Nephron progenitor cell (in vitro differentiated cells): Measurements from ENCODE around the gene PADI4.

Experiments
- DNase-seq: peaks from one replicate; pipeline ENCODE4 v3.0.0; 2021
- H3K27ac Mint-ChIP-seq: 2 replicates; pipeline ENCODE4 v1.8.0; 2021; ENCODE audit warnings: mild to moderate bottlenecking, moderate library complexity, mixed read lengths
- H3K27me3 Mint-ChIP-seq: 2 replicates; pipeline ENCODE4 v1.8.0; 2021; ENCODE audit warnings: mild to moderate bottlenecking, low read depth, mixed read lengths; ENCODE audit not compliant: poor library complexity
- H3K36me3 Mint-ChIP-seq: 2 replicates; pipeline ENCODE4 v1.8.0; 2021; ENCODE audit warnings: low read depth, mixed read lengths
- H3K4me1 Mint-ChIP-seq: 2 replicates; pipeline ENCODE4 v1.8.0; 2021; ENCODE audit warnings: mixed read lengths
- H3K4me3 Mint-ChIP-seq: 2 replicates; pipeline ENCODE4 v1.8.0; 2021; ENCODE audit warnings: mild to moderate bottlenecking, moderate library complexity, mixed read lengths
- H3K9me3 Mint-ChIP-seq: 2 replicates; pipeline ENCODE4 v1.8.0; 2021; ENCODE audit warnings: mild to moderate bottlenecking, moderate library complexity, mixed read lengths
- TF ChIP-seq, protein P1 (sequence below): fragments of 200-600 bp; sonication (generic); IDR thresholded peaks from 2 replicates; pipeline ENCODE4 v1.5.0; 2021; ENCODE audit warnings: antibody characterized with exemption

PADI4 gene

DNA sequence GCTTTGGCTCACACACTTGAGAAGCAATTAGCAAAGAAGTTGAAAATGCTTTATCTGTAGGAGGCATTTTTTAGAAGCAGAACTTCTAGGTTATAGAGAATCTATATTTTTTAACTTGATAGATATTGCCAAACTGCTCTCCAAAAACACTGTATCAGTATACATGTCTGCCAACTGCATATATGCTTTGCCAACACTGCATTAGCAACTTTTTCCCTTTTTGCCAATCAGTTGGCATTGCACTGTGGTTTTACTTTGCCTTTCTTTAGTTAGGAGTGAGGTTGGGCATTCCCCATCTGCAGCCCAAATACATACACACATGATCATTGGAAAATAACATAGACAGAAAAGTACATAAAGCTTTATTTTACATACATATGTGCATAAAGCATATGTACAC is 44.1 kb upstream of the PADI4 start:
- H3K27me3 Mint-ChIP-seq = peaks cover 26% of the 10 kb centered on the region
- H3K9me3 Mint-ChIP-seq = peaks cover 12% of the 10 kb centered on the region
- no peak overlapping the region for H3K27ac Mint-ChIP-seq
- no peak for DNase-seq
- H3K4me3 Mint-ChIP-seq = no peak overlapping the region
- TF ChIP-seq, protein P1, sequence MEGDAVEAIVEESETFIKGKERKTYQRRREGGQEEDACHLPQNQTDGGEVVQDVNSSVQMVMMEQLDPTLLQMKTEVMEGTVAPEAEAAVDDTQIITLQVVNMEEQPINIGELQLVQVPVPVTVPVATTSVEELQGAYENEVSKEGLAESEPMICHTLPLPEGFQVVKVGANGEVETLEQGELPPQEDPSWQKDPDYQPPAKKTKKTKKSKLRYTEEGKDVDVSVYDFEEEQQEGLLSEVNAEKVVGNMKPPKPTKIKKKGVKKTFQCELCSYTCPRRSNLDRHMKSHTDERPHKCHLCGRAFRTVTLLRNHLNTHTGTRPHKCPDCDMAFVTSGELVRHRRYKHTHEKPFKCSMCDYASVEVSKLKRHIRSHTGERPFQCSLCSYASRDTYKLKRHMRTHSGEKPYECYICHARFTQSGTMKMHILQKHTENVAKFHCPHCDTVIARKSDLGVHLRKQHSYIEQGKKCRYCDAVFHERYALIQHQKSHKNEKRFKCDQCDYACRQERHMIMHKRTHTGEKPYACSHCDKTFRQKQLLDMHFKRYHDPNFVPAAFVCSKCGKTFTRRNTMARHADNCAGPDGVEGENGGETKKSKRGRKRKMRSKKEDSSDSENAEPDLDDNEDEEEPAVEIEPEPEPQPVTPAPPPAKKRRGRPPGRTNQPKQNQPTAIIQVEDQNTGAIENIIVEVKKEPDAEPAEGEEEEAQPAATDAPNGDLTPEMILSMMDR = no peak
- H3K4me1 Mint-ChIP-seq = no peaks in the 10 kb centered on the region
- no peaks in the 10 kb centered on the region for H3K36me3 Mint-ChIP-seq

DNA sequence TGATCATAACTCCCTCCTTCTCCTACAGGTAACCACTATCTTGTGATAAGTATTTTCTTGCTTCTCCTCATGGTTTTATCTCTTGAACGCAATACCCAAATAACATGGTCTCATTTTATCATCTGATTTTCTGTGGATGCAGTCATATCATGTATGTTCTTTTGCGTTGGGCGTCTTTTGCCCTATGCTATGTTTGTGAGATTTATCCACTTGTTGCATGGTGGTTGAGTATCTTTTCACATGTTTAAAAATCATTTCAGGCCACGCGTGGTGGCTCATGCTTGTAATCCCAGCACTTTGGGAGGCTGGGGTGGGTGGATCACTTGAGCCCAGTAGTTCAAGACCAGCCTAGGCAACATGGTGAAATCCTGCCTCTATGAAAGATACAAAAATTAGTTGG is 43.5 kb upstream of the PADI4 start:
- Mint-ChIP-seq H3K27me3 (peaks cover 29% of the 10 kb centered on the region), H3K36me3 (no peaks in the 10 kb centered on the region), H3K9me3 (peaks cover 12% of the 10 kb centered on the region), H3K4me1 (no peaks in the 10 kb centered on the region), H3K4me3 (no peak overlapping the region), H3K27ac (no peak overlapping the region)
- TF ChIP-seq, protein P1 = no peak
- DNase-seq = no peak

DNA sequence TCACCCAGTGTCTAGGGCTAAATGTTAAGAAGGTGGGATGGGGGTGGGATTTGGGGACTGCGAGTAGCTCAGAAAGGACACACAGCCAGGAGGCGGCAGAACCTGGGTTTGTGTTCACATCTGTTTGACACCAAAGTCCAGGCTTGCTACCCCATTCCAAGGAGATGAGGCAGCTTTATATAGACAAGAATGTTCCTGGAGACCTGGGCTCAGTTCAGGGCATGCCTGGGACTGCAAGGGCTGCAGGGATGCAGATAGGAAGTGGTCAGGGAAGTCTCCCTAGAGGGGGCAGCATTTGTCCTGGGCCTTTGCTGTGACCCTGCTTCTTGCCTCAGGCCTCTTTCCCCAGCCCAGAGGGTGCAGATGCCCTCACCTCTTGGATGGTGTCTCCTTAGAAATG is 42.8 kb upstream of the PADI4 start:
- H3K9me3 Mint-ChIP-seq = peaks cover 12% of the 10 kb centered on the region
- TF ChIP-seq, protein P1 = no peak
- H3K27me3 Mint-ChIP-seq = peaks cover 26% of the 10 kb centered on the region
- H3K27ac Mint-ChIP-seq = no peak overlapping the region
- H3K4me1 Mint-ChIP-seq = no peaks in the 10 kb centered on the region
- no peak for DNase-seq
- H3K36me3 Mint-ChIP-seq = no peaks in the 10 kb centered on the region
- no peak overlapping the region for H3K4me3 Mint-ChIP-seq

DNA sequence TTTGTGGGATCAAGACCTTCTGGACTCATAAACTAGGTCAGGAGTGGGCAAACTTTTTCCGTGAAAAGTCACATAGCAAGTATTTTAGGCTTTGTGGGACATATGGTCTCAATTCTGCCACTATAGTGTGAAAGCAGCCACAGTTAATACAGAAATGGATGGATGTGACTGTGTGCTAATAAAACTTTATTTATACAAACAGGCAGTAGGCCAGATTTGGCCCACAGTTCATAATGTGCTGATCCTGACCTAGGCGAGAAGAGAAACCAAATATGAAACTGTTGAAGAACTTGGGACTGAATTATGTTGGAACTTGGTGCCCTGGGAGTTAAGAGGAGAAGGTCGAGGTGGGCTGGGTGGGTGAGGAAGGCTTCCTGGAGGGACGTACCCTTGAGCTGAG is 42.0 kb upstream of the PADI4 start:
- Mint-ChIP-seq H3K9me3 (peaks cover 12% of the 10 kb centered on the region), H3K36me3 (no peaks in the 10 kb centered on the region)

DNA sequence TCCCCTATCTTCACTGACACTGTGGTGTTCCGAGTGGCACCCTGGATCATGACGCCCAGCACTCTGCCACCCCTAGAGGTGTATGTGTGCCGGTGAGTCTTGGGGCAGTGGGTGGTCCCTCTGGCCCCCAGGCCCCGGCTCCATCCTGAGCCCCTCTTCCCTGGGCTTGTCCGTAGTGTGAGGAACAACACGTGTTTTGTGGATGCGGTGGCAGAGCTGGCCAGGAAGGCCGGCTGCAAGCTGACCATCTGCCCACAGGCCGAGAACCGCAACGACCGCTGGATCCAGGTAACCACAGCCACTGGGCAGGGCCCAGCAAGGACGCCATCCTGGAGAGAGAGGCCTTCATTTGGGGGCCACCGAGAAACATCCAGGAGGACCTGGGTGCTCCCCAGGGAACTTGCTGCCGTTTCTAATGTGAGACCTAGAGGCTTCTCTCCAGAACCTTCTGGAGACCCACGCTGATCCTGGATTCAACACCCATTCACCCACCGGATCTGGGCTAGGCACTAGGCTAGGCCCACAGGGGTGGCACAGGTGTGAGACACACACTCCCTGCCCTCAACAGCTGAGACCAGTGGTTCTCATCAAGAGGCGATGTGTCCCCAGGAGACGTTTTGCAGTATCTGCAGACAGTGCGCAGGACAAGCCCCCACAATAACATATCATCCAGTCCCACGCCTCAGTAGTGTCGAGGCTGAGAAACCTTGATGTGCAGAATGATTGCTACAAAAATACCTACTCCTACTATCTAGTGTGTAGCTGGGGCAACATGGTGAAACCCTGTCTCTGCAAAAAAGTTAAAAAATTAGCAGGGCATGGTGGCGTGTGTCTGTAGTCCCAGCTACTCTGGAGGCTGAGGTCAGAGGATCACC is 36.9 kb upstream of the PADI4 start:
- Mint-ChIP-seq H3K27ac (no peak overlapping the region), H3K4me3 (no peak overlapping the region), H3K27me3 (peaks cover 25% of the 10 kb centered on the region), H3K9me3 (no peaks in the 10 kb centered on the region), H3K4me1 (peaks cover 5% of the 10 kb centered on the region), H3K36me3 (no peaks in the 10 kb centered on the region)
- no peak for DNase-seq
- TF ChIP-seq, protein P1 = no peak

More for the DNA sequence above, 42.0 kb upstream of the PADI4 start:
- DNase-seq = no peak
- Mint-ChIP-seq H3K27ac (no peak overlapping the region), H3K4me3 (no peak overlapping the region), H3K4me1 (no peaks in the 10 kb centered on the region), H3K27me3 (peaks cover 21% of the 10 kb centered on the region)
- TF ChIP-seq, protein P1 = no peak

DNA sequence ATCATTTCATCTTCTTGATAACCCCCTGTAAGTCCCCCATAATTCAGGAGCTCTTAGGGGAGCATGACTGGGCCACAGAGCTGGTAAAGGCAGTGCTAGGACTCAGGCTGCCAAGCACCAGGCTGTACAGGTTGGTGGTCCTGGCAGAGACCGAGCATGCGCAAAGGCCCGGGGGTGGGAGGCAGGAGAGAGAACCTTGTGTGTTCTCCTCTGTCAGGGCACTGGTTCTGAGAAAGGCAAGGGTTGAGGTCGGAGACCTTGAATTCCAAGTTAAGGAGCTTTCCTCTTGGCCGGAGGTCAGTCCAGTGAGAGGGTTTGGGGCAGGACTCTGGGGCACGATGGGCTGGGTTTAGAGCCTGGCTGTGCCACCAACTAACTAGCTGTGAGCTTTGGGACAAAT is 35.9 kb upstream of the PADI4 start:
- Mint-ChIP-seq H3K36me3 (no peaks in the 10 kb centered on the region), H3K9me3 (no peaks in the 10 kb centered on the region), H3K27ac (no peak overlapping the region), H3K27me3 (peaks cover 23% of the 10 kb centered on the region), H3K4me1 (peaks cover 7% of the 10 kb centered on the region), H3K4me3 (no peak overlapping the region)
- no peak for DNase-seq
- TF ChIP-seq, protein P1 = no peak
